Measurements from ENCODE around the gene TOPAZ1. TPM values are rescaled to one million over a fixed set of nuclear protein-coding genes. Genes with fewer than 3 reads are reported as not detected.

The TOPAZ1 gene
- total and polyA plus RNA-seq, 2 of the 8 experiments (the other 6 are each of a cell fraction or from before 2014, with no cell fraction given): not detected

DNA sequence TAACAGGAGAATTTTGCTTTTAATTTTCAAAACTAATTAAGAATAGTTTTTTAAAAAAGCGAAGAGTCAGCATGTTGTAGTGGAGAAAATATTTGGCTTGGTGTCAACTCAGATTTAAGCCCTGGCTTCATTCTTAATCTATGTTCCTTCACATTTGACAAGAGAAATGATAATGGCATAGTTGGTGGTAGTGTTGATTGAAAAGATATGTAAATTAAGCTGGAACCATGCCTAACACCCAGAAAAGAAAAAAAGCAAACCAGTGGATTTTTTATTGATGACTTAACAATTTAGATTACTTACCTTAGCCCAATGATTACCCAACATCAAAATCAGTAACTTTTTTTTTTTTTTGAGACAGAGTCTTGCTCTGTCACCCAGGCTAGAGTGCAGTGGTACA lies 124.3 kb downstream of the TOPAZ1 start:
- no peak overlapping the region for H3K23ac ChIP-seq (ENCODE audit: insufficient read length)
- no peak overlapping the region for H3K14ac ChIP-seq (ENCODE audit: insufficient read length)
- no peak overlapping the region for H2BK120ac ChIP-seq (replicated peaks; ENCODE audit: low read depth, low read length)
- no peak overlapping the region for H2BK20ac ChIP-seq (ENCODE audit: low read length)
- H3K79me2 ChIP-seq (ENCODE audit: control insufficient read depth in 1 of 2, insufficient read depth in 2 of 2, low read length in 2 of 2): no peaks in the 10 kb centered on the region
- FAIRE-seq (no peak), DNase-seq (ENCODE audit: low read depth in 1 of 2, low spot score in 2 of 2) (no peak)
- H2AK5ac ChIP-seq (ENCODE audit: low read depth, low read length): no peak overlapping the region
- H3K4me3 ChIP-seq (ENCODE audit: extremely low read depth in 1 of 4, insufficient read depth in 2 of 4, low read depth in 3 of 4, low read length in 4 of 4): no peak overlapping the region
- H3K27ac ChIP-seq (ENCODE audit: low read depth, low read length): no peak overlapping the region
- H4K20me1 ChIP-seq (replicated peaks in 1 of 2; ENCODE audit: control insufficient read depth in 1 of 2, insufficient read depth in 2 of 2, low read length in 2 of 2): no peaks in the 10 kb centered on the region
- H3K4me2 ChIP-seq (ENCODE audit: insufficient read depth in 1 of 2, low read depth in 2 of 2, low read length in 2 of 2): no peak overlapping the region
- H3K9ac ChIP-seq (replicated peaks in 1 of 4; ENCODE audit: extremely low read depth in 1 of 4, low read depth in 3 of 4, low read length in 3 of 4): no peak overlapping the region
- ChIA-PET CTCF (ENCODE audit: partially characterized antibody) (interaction anchor here (0.7 kb wide), 1 partner anchor 486 kb away, joined by 4 read pairs; no protein-coding TSS in a partner anchor), POLR2A (ENCODE audit: partially characterized antibody) (interaction anchor here (1.0 kb wide), 1 partner anchor 27 kb away, joined by 3 read pairs; no protein-coding TSS in a partner anchor)
- no peaks in the 10 kb centered on the region for H3K27me3 ChIP-seq (replicated peaks in 1 of 4; ENCODE audit: control insufficient read depth in 3 of 4, extremely low read depth in 1 of 4, insufficient read depth in 3 of 4, low read length in 3 of 4)
- no peak overlapping the region for H4K8ac ChIP-seq (ENCODE audit: extremely low read depth, insufficient read depth, low read length)
- H3K36me3 ChIP-seq (ENCODE audit: control insufficient read depth in 2 of 4, insufficient read depth in 4 of 4, low read length in 3 of 4): peaks cover 0 to 5% (median 0%) of the 10 kb centered on the region in 4 experiments; a peak in 2 of 8 replicates
- H3K56ac ChIP-seq (replicated peaks; ENCODE audit: insufficient read length, low read depth, low read length): no peak overlapping the region
- no peaks in the 10 kb centered on the region for H3K9me3 ChIP-seq (ENCODE audit: insufficient read depth in 2 of 2, low read depth in 1 of 2, low read length in 1 of 2)
- WGBS, 2 experiments (ENCODE audit: extremely low coverage in 1 of 2, insufficient coverage in 1 of 2, insufficient read length in 1 of 2, insufficient replicate concordance in 2 of 2, low coverage in 1 of 2, low lambda C conversion rate in 2 of 2, missing lambda C conversion rate in 1 of 2): 89% methylated on average over 1 of the region's 1 CpG; no CpG with 5 or more reads in 1 of the 2 experiments
- no peaks in the 10 kb centered on the region for H3K4me1 ChIP-seq (replicated peaks in 1 of 4; ENCODE audit: control insufficient read depth in 3 of 4, insufficient read depth in 4 of 4, low read length in 3 of 4)
- H2BK5ac ChIP-seq (ENCODE audit: low read depth, low read length): no peak overlapping the region
- H2AFZ ChIP-seq (ENCODE audit: low read length): no peak overlapping the region
- no peak overlapping the region for H3K18ac ChIP-seq (ENCODE audit: extremely low read depth, low read length)
- no peaks in the 10 kb centered on the region for H3K23me2 ChIP-seq (ENCODE audit: low read depth, low read length)
- H2BK15ac ChIP-seq (ENCODE audit: low read length): no peak overlapping the region
- no peak overlapping the region for H2BK12ac ChIP-seq (ENCODE audit: low read depth, low read length)
- no peak overlapping the region for H4K5ac ChIP-seq (ENCODE audit: insufficient read length, low read depth, low read length)
- H4K91ac ChIP-seq (replicated peaks; ENCODE audit: insufficient read length, low read length): no peak overlapping the region
- H3K79me1 ChIP-seq (ENCODE audit: low read depth, low read length): no peaks in the 10 kb centered on the region
- H3K4ac ChIP-seq (replicated peaks; ENCODE audit: insufficient read length, low read depth, low read length): no peak overlapping the region
- TF ChIP-seq, protein P1, sequence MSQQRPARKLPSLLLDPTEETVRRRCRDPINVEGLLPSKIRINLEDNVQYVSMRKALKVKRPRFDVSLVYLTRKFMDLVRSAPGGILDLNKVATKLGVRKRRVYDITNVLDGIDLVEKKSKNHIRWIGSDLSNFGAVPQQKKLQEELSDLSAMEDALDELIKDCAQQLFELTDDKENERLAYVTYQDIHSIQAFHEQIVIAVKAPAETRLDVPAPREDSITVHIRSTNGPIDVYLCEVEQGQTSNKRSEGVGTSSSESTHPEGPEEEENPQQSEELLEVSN (IDR thresholded peaks at IDR 0.05): no peak
- TF ChIP-seq CEBPB (IDR thresholded peaks at IDR 0.05; ENCODE audit: low read depth, low read length) (no peak), CTBP2 (IDR thresholded peaks at IDR 0.05; ENCODE audit: borderline replicate concordance, insufficient read depth, insufficient read length, low read length) (no peak), BACH1 (IDR thresholded peaks at IDR 0.05; ENCODE audit: low read length) (no peak), KDM4A (IDR thresholded peaks at IDR 0.05; ENCODE audit: low read depth, low read length, severe bottlenecking) (no peak), TEAD4 (IDR thresholded peaks at IDR 0.05; ENCODE audit: low read depth, low read length) (no peak), EP300 (IDR thresholded peaks at IDR 0.05; ENCODE audit: borderline replicate concordance in 1 of 2, low read depth in 2 of 2, low read length in 2 of 2) (no peak), HDAC6 (IDR thresholded peaks at IDR 0.05; ENCODE audit: low read depth, low read length) (no peak)

Data from H1 (cell line).